GM23338 (cell line): ENCODE measurements around the gene CRYBG1. TPM values are rescaled to one million over a fixed set of nuclear protein-coding genes. Genes with fewer than 3 reads are reported as not detected.

Source experiments
- ATAC-seq: fragments of 200-7000 bp; cut with Tn5 transposase; 3 replicates; pipeline ENCODE4 v1.9.1; 2020
- DNase-seq: peaks from one replicate; pipeline ENCODE4 v3.0.0-alpha.2; 2015; ENCODE audit warnings: low spot score
- H2AFZ ChIP-seq: fragments of 200-600 bp; sonication (generic); 2 replicates; pipeline ENCODE4 v1.8.0; 2016; ENCODE audit warnings: antibody characterized with exemption, mild to moderate bottlenecking, moderate library complexity
- H3F3A ChIP-seq: fragments of 200-600 bp; sonication (generic); replicated peaks from 2 replicates; pipeline ENCODE4 v1.8.0; 2017; ENCODE audit warnings: antibody characterized with exemption, mixed run types, low read depth
- H3K27ac ChIP-seq: fragments of 200-600 bp; sonication (generic); 2 replicates; pipeline ENCODE4 v1.6.1; 2016; ENCODE audit warnings: low read depth
- H3K27me3 ChIP-seq: fragments of 200-600 bp; sonication (generic); 2 replicates; pipeline ENCODE4 v1.8.0; 2016; ENCODE audit warnings: mild to moderate bottlenecking, mixed run types, moderate library complexity; ENCODE audit not compliant: insufficient read depth
- H3K36me3 ChIP-seq: fragments of 200-600 bp; sonication (generic); 2 replicates; pipeline ENCODE4 v1.8.0; 2016; ENCODE audit warnings: mild to moderate bottlenecking; ENCODE audit not compliant: insufficient read depth
- H3K4me1 ChIP-seq: fragments of 200-600 bp; sonication (generic); 2 replicates; pipeline ENCODE4 v1.8.0; 2016; ENCODE audit warnings: mild to moderate bottlenecking, moderate library complexity; ENCODE audit not compliant: insufficient read depth
- H3K4me2 ChIP-seq: fragments of 200-600 bp; sonication (generic); 2 replicates; pipeline ENCODE4 v1.7.1; 2017; ENCODE audit warnings: mixed run types
- H3K4me3 ChIP-seq: fragments of 200-600 bp; sonication (generic); 2 replicates; pipeline ENCODE4 v1.6.1; 2016; ENCODE audit warnings: mixed run types
- H3K79me2 ChIP-seq: fragments of 200-600 bp; sonication (generic); replicated peaks from 2 replicates; pipeline ENCODE4 v1.8.0; 2017; ENCODE audit warnings: mild to moderate bottlenecking; ENCODE audit not compliant: insufficient read depth
- H3K9me2 ChIP-seq: fragments of 200-600 bp; sonication (generic); 2 replicates; pipeline ENCODE4 v1.8.0; 2017; ENCODE audit not compliant: insufficient read depth
- H4K20me1 ChIP-seq: fragments of 200-600 bp; sonication (generic); replicated peaks from 2 replicates; pipeline ENCODE4 v1.8.0; 2017; ENCODE audit warnings: mild to moderate bottlenecking; ENCODE audit not compliant: insufficient read depth
- H3K27ac Mint-ChIP-seq: 2 replicates; pipeline ENCODE4 v1.8.0; 2020; ENCODE audit warnings: inconsistent platforms, mild to moderate bottlenecking, moderate library complexity, mixed read lengths
- H3K27me3 Mint-ChIP-seq: 3 replicates; pipeline ENCODE4 v1.8.0; 2022; ENCODE audit warnings: low read depth, mild to moderate bottlenecking, moderate library complexity, mixed read lengths, inconsistent platforms; ENCODE audit not compliant: insufficient read depth, poor library complexity
- H3K36me3 Mint-ChIP-seq: 3 replicates; pipeline ENCODE4 v1.8.0; 2021; ENCODE audit warnings: low read depth, mild to moderate bottlenecking, inconsistent platforms, moderate library complexity, mixed read lengths
- H3K4me1 Mint-ChIP-seq: 3 replicates; pipeline ENCODE4 v1.8.0; 2020; ENCODE audit warnings: mild to moderate bottlenecking, inconsistent platforms, mixed read lengths
- H3K4me3 Mint-ChIP-seq: 3 replicates; pipeline ENCODE4 v1.8.0; 2021; ENCODE audit warnings: moderate library complexity, mild to moderate bottlenecking, inconsistent platforms, mixed read lengths
- H3K9me3 Mint-ChIP-seq: 3 replicates; pipeline ENCODE4 v1.8.0; 2020; ENCODE audit warnings: moderate library complexity, mild to moderate bottlenecking, inconsistent platforms, mixed read lengths
- CREB1 ChIP-seq: fragments of 250-450 bp; sonication (Bioruptor Pico); IDR thresholded peaks from 2 replicates; pipeline ENCODE4 v1.5.0; 2020; ENCODE audit warnings: low read depth, mild to moderate bottlenecking, moderate library complexity
- CTCF ChIP-seq, 2 experiments: fragments of 200-600 bp in 1 of 2; sonication (generic) in 1 of 2; conservative IDR thresholded peaks; 2 replicates each; pipeline versions ENCODE4 v1.5.1 to v1.6.1; 2016 to 2017; ENCODE audit warnings: antibody characterized with exemption in 2 of 2, low read depth in 2 of 2, mild to moderate bottlenecking in 2 of 2, moderate library complexity in 1 of 2
- ETS1 ChIP-seq: IDR thresholded peaks from 2 replicates; pipeline ENCODE4 v1.6.1; 2016; ENCODE audit warnings: antibody characterized with exemption
- EZH2 ChIP-seq: fragments of 200-600 bp; sonication (generic); IDR thresholded peaks from one replicate; pipeline ENCODE4 v1.8.0; 2017; ENCODE audit warnings: antibody characterized with exemption, mild to moderate bottlenecking, low read depth; ENCODE audit not compliant: unreplicated experiment
- EZH2phosphoT487 ChIP-seq: fragments of 200-600 bp; sonication (generic); IDR thresholded peaks from one replicate; pipeline ENCODE4 v1.8.1; 2018; ENCODE audit warnings: antibody characterized with exemption; ENCODE audit not compliant: unreplicated experiment
- JUNB ChIP-seq: IDR thresholded peaks from one replicate; pipeline ENCODE4 v1.6.1; 2016; ENCODE audit warnings: antibody characterized with exemption; ENCODE audit not compliant: unreplicated experiment
- NANOG ChIP-seq: IDR thresholded peaks from 2 replicates; pipeline ENCODE4 v1.6.1; 2016; ENCODE audit warnings: antibody characterized with exemption, borderline replicate concordance
- POLR2AphosphoS5 ChIP-seq: IDR thresholded peaks from 2 replicates; pipeline ENCODE4 v1.6.1; 2016; ENCODE audit warnings: antibody characterized with exemption, low read depth
- REST ChIP-seq: IDR thresholded peaks from one replicate; pipeline ENCODE4 v1.6.1; 2018; ENCODE audit warnings: antibody characterized with exemption; ENCODE audit not compliant: unreplicated experiment
- STAT1 ChIP-seq: IDR thresholded peaks from one replicate; pipeline ENCODE4 v1.6.1; 2016; ENCODE audit warnings: antibody characterized with exemption; ENCODE audit not compliant: unreplicated experiment
- ZNF114 ChIP-seq: fragments of 250-450 bp; sonication (Bioruptor Pico); IDR thresholded peaks from 2 replicates; pipeline ENCODE4 v1.5.0; 2020; ENCODE audit warnings: mild to moderate bottlenecking, moderate library complexity
- ZNF331 ChIP-seq: fragments of 250-450 bp; sonication (Bioruptor Pico); IDR thresholded peaks from 2 replicates; pipeline ENCODE4 v1.5.0; 2020; ENCODE audit warnings: low read depth, mild to moderate bottlenecking, moderate library complexity
- ZNF462 ChIP-seq: fragments of 250-450 bp; sonication (Bioruptor Pico); IDR thresholded peaks from 2 replicates; pipeline ENCODE4 v1.5.0; 2020; ENCODE audit warnings: mild to moderate bottlenecking, moderate library complexity
- polyA plus RNA-seq: library from polyadenylated mRNA; unstranded; fragments of >200 nt; fragmentation: Nextera tagmentation; extraction: Ambion mirVana; gene quantifications from 2 replicates; pipeline ENCODE4 v1.2.1, GENCODE V29; 2016
- total RNA-seq: library from RNA; depleted of rRNA; stranded (reverse); fragments of >200 nt; shearing (Covaris generic); gene quantifications from 2 replicates; pipeline ENCODE4 v1.2.3, GENCODE V29; 2014

CRYBG1 gene
- total and polyA plus RNA-seq, 2 experiments from 2014 or later, result 3.7 to 17.2 TPM

GRCh38 chr6:106617302-106617701 lies 256.8 kb downstream of the CRYBG1 start:
- Histone ChIP-seq H3F3A (peaks cover 12% of the 10 kb centered on the region; the same call in 1 of the 2 replicates), H3K79me2 (no peaks in the 10 kb centered on the region), H3K27me3 (no peaks in the 10 kb centered on the region), H3K4me3 (no peak overlapping the region), H3K4me1 (peaks cover 41% of the 10 kb centered on the region), H2AFZ (no peak overlapping the region), H3K36me3 (peaks cover under 1% of the 10 kb centered on the region; the same call in 1 of the 2 replicates), H4K20me1 (no peaks in the 10 kb centered on the region), H3K4me2 (no peak overlapping the region), H3K9me2 (no peaks in the 10 kb centered on the region), H3K27ac (no peak overlapping the region)
- TF ChIP-seq NANOG (no peak), STAT1 (no peak), POLR2AphosphoS5 (no peak), ETS1 (no peak), ZNF114 (CRISPR knock-in tag) (no peak), CREB1 (CRISPR knock-in tag) (no peak), EZH2phosphoT487 (no peak), EZH2 (no peak), CTCF (conservative IDR thresholded peaks at IDR 0.05; ENCODE audit: low read depth in 2 of 2) (no peak), ZNF331 (no peak), JUNB (no peak), ZNF462 (no peak), REST (no peak)
- H3K4me3 Mint-ChIP-seq, result no peak overlapping the region
- ATAC-seq (no peak), DNase-seq (no peak)
- peaks cover 64% of the 10 kb centered on the region for H3K4me1 Mint-ChIP-seq
- no peak overlapping the region for H3K27ac Mint-ChIP-seq
- peaks cover 31% of the 10 kb centered on the region for H3K36me3 Mint-ChIP-seq
- H3K27me3 Mint-ChIP-seq, result peaks cover 12% of the 10 kb centered on the region
- peaks cover 7% of the 10 kb centered on the region for H3K9me3 Mint-ChIP-seq
